ENCODE results near the gene HNRNPC. TPM values are rescaled to one million over a fixed set of nuclear protein-coding genes. Genes with fewer than 3 reads are reported as not detected.

The HNRNPC gene
- total and polyA plus RNA-seq, 2 experiments from 2014 or later: 584 to 674 TPM

- Histone ChIP-seq H3K9me3 (ENCODE audit: low read depth) (no peaks in the 10 kb centered on the region), H3K36me3 (ENCODE audit: low read depth) (no peaks in the 10 kb centered on the region), H3K9me2 (ENCODE audit: insufficient read depth) (no peaks in the 10 kb centered on the region), H3K4me1 (ENCODE audit: insufficient read depth) (no peaks in the 10 kb centered on the region), H3K4me3 (no peak overlapping the region), H3F3A (ENCODE audit: insufficient read depth) (no peaks in the 10 kb centered on the region), H3K27me3 (replicated peaks; ENCODE audit: insufficient read depth) (peaks cover 20% of the 10 kb centered on the region), H3K9ac (no peak overlapping the region), H2AFZ (no peak overlapping the region), H3K4me2 (ENCODE audit: unreplicated experiment) (no peak overlapping the region), H3K79me2 (ENCODE audit: insufficient read depth) (no peaks in the 10 kb centered on the region), H4K20me1 (ENCODE audit: insufficient read depth) (no peaks in the 10 kb centered on the region), H3K27ac (no peak overlapping the region)
- WGBS, 2 experiments (ENCODE audit: low coverage in 1 of 2, low lambda C conversion rate in 2 of 2, missing lambda C conversion rate in 2 of 2): 42 to 44% methylated on average over 4 of the region's 4 CpGs
- no peak for DNase-seq
- no peak for TF ChIP-seq EZH2phosphoT487 (IDR thresholded peaks at IDR 0.05; ENCODE audit: insufficient read depth, low read depth)
- TF ChIP-seq EZH2 (IDR thresholded peaks at IDR 0.05; ENCODE audit: insufficient read depth, poor library complexity, severe bottlenecking): no peak
- in situ Hi-C loops (cut with MboI): no loop called here
These were observed 105.4 kb downstream of the HNRNPC start for GRCh38 chr14:21163871-21164291.

- H3K4me1 ChIP-seq (ENCODE audit: insufficient read depth): no peaks in the 10 kb centered on the region
These were observed 107.2 kb downstream of the HNRNPC start for GRCh38 chr14:21162081-21162480.

GRCh38 chr14:21160061-21160610 is 109.1 kb downstream of the HNRNPC start:
- H3K9ac ChIP-seq: no peak overlapping the region
- H3K79me2 ChIP-seq (ENCODE audit: insufficient read depth): no peaks in the 10 kb centered on the region
- no peaks in the 10 kb centered on the region for H3K36me3 ChIP-seq (ENCODE audit: low read depth)
- no peaks in the 10 kb centered on the region for H4K20me1 ChIP-seq (ENCODE audit: insufficient read depth)
- in situ Hi-C loops (cut with MboI): no loop called here
- WGBS, 2 experiments (ENCODE audit: low coverage in 1 of 2, low lambda C conversion rate in 2 of 2, missing lambda C conversion rate in 2 of 2): 19 to 21% methylated on average over 4 of the region's 4 CpGs
- H3K4me2 ChIP-seq (ENCODE audit: unreplicated experiment): no peak overlapping the region
- H3K27ac ChIP-seq: no peak overlapping the region
- no peak overlapping the region for H3K4me3 ChIP-seq
- TF ChIP-seq EZH2phosphoT487 (IDR thresholded peaks at IDR 0.05; ENCODE audit: insufficient read depth, low read depth) (no peak), EZH2 (IDR thresholded peaks at IDR 0.05; ENCODE audit: insufficient read depth, poor library complexity, severe bottlenecking) (no peak)
- H3K9me3 ChIP-seq (ENCODE audit: low read depth): no peaks in the 10 kb centered on the region
- H3K4me1 ChIP-seq (ENCODE audit: insufficient read depth): no peaks in the 10 kb centered on the region
- H2AFZ ChIP-seq: no peak overlapping the region
- no peaks in the 10 kb centered on the region for H3K9me2 ChIP-seq (ENCODE audit: insufficient read depth)
- no peaks in the 10 kb centered on the region for H3F3A ChIP-seq (ENCODE audit: insufficient read depth)
- peaks cover 27% of the 10 kb centered on the region for H3K27me3 ChIP-seq (replicated peaks; ENCODE audit: insufficient read depth)
- no peak for DNase-seq

More at GRCh38 chr14:21162081-21162480, 107.2 kb downstream of the HNRNPC start:
- no peak overlapping the region for H3K4me2 ChIP-seq (ENCODE audit: unreplicated experiment)
- no peak overlapping the region for H3K4me3 ChIP-seq
- in situ Hi-C loops (cut with MboI): no loop called here
- H3F3A ChIP-seq (ENCODE audit: insufficient read depth): no peaks in the 10 kb centered on the region
- H3K9me2 ChIP-seq (ENCODE audit: insufficient read depth): no peaks in the 10 kb centered on the region
- DNase-seq: no peak
- H3K27me3 ChIP-seq (replicated peaks; ENCODE audit: insufficient read depth): peaks cover 24% of the 10 kb centered on the region
- TF ChIP-seq EZH2phosphoT487 (IDR thresholded peaks at IDR 0.05; ENCODE audit: insufficient read depth, low read depth): no peak
- no peak for TF ChIP-seq EZH2 (IDR thresholded peaks at IDR 0.05; ENCODE audit: insufficient read depth, poor library complexity, severe bottlenecking)
- H3K9ac ChIP-seq: no peak overlapping the region
- 44 to 50% methylated on average over 5 of the region's 5 CpGs for WGBS, 2 experiments (ENCODE audit: low coverage in 1 of 2, low lambda C conversion rate in 2 of 2, missing lambda C conversion rate in 2 of 2)
- H3K27ac ChIP-seq: no peak overlapping the region
- H3K36me3 ChIP-seq (ENCODE audit: low read depth): no peaks in the 10 kb centered on the region
- no peaks in the 10 kb centered on the region for H4K20me1 ChIP-seq (ENCODE audit: insufficient read depth)
- H2AFZ ChIP-seq: no peak overlapping the region
- H3K79me2 ChIP-seq (ENCODE audit: insufficient read depth): no peaks in the 10 kb centered on the region
- H3K9me3 ChIP-seq (ENCODE audit: low read depth): no peaks in the 10 kb centered on the region

Other genes with a start within 250 kb of the HNRNPC start
- 2.8 TPM in 1 of 2 replicates, not detected in the other for gene NDRG2, start 244.4 kb downstream of the HNRNPC start, total RNA-seq (2014; rRNA removed; shearing (Covaris generic))
- 0.28 and 0.85 TPM in 2 replicates for gene NDRG2, start 244.4 kb downstream of the HNRNPC start, polyA plus RNA-seq (2016; fragmentation: Nextera tagmentation; extraction: Ambion mirVana)
- gene TPPP2, start 239.2 kb downstream of the HNRNPC start, total RNA-seq (2014; rRNA removed; shearing (Covaris generic)): not detected in 2 replicates
- not detected in 2 replicates for gene TPPP2, start 239.2 kb downstream of the HNRNPC start, polyA plus RNA-seq (2016; fragmentation: Nextera tagmentation; extraction: Ambion mirVana)
- not detected in 2 replicates for gene RNASE13, start 234.6 kb downstream of the HNRNPC start, total RNA-seq (2014; rRNA removed; shearing (Covaris generic))
- gene RNASE13, start 234.6 kb downstream of the HNRNPC start, polyA plus RNA-seq (2016; fragmentation: Nextera tagmentation; extraction: Ambion mirVana): not detected in 2 replicates
- gene RNASE7, start 227.1 kb downstream of the HNRNPC start, total RNA-seq (2014; rRNA removed; shearing (Covaris generic)): not detected in 2 replicates
- gene RNASE7, start 227.1 kb downstream of the HNRNPC start, polyA plus RNA-seq (2016; fragmentation: Nextera tagmentation; extraction: Ambion mirVana): not detected in 2 replicates
- not detected in 2 replicates for gene RNASE8, start 211.6 kb downstream of the HNRNPC start, total RNA-seq (2014; rRNA removed; shearing (Covaris generic))
- gene RNASE8, start 211.6 kb downstream of the HNRNPC start, polyA plus RNA-seq (2016; fragmentation: Nextera tagmentation; extraction: Ambion mirVana): not detected in 2 replicates
- gene ARHGEF40, start 199.1 kb downstream of the HNRNPC start, total RNA-seq (2014; rRNA removed; shearing (Covaris generic)): 56.6 and 68.3 TPM in 2 replicates
- gene ARHGEF40, start 199.1 kb downstream of the HNRNPC start, polyA plus RNA-seq (2016; fragmentation: Nextera tagmentation; extraction: Ambion mirVana): 22.4 and 23.9 TPM in 2 replicates
- gene ZNF219, start 170.8 kb downstream of the HNRNPC start, total RNA-seq (2014; rRNA removed; shearing (Covaris generic)): 15.9 and 24.0 TPM in 2 replicates
- 1.6 and 1.8 TPM in 2 replicates for gene ZNF219, start 170.8 kb downstream of the HNRNPC start, polyA plus RNA-seq (2016; fragmentation: Nextera tagmentation; extraction: Ambion mirVana)
- gene TMEM253, start 168.4 kb downstream of the HNRNPC start, total RNA-seq (2014; rRNA removed; shearing (Covaris generic)): 0.97 TPM in 1 of 2 replicates, not detected in the other
- gene TMEM253, start 168.4 kb downstream of the HNRNPC start, polyA plus RNA-seq (2016; fragmentation: Nextera tagmentation; extraction: Ambion mirVana): 0.18 TPM in 1 of 2 replicates, not detected in the other
- gene OR5AU1, start 113.4 kb downstream of the HNRNPC start, total RNA-seq (2014; rRNA removed; shearing (Covaris generic)): not detected in 2 replicates
- gene OR5AU1, start 113.4 kb downstream of the HNRNPC start, polyA plus RNA-seq (2016; fragmentation: Nextera tagmentation; extraction: Ambion mirVana): not detected in 2 replicates
- gene RPGRIP1, start 10.6 kb upstream of the HNRNPC start, total RNA-seq (2014; rRNA removed; shearing (Covaris generic)): not detected in 2 replicates
- not detected in 2 replicates for gene RPGRIP1, start 10.6 kb upstream of the HNRNPC start, polyA plus RNA-seq (2016; fragmentation: Nextera tagmentation; extraction: Ambion mirVana)
- 56.9 and 61.7 TPM in 2 replicates for gene SUPT16H, start 114.6 kb upstream of the HNRNPC start, total RNA-seq (2014; rRNA removed; shearing (Covaris generic))
- gene SUPT16H, start 114.6 kb upstream of the HNRNPC start, polyA plus RNA-seq (2016; fragmentation: Nextera tagmentation; extraction: Ambion mirVana): 64.4 and 64.7 TPM in 2 replicates
- 32.8 and 35.9 TPM in 2 replicates for gene CHD8, start 186.7 kb upstream of the HNRNPC start, total RNA-seq (2014; rRNA removed; shearing (Covaris generic))
- 21.2 and 21.4 TPM in 2 replicates for gene CHD8, start 186.7 kb upstream of the HNRNPC start, polyA plus RNA-seq (2016; fragmentation: Nextera tagmentation; extraction: Ambion mirVana)
- gene RAB2B, start 207.5 kb upstream of the HNRNPC start, total RNA-seq (2014; rRNA removed; shearing (Covaris generic)): 21.1 and 31.6 TPM in 2 replicates
- gene RAB2B, start 207.5 kb upstream of the HNRNPC start, polyA plus RNA-seq (2016; fragmentation: Nextera tagmentation; extraction: Ambion mirVana): 14.7 and 15.6 TPM in 2 replicates
- 23.6 and 27.2 TPM in 2 replicates for gene TOX4, start 207.8 kb upstream of the HNRNPC start, total RNA-seq (2014; rRNA removed; shearing (Covaris generic))
- gene TOX4, start 207.8 kb upstream of the HNRNPC start, polyA plus RNA-seq (2016; fragmentation: Nextera tagmentation; extraction: Ambion mirVana): 74.2 TPM in 2 replicates
- 44.1 and 44.5 TPM in 2 replicates for gene METTL3, start 241.9 kb upstream of the HNRNPC start, total RNA-seq (2014; rRNA removed; shearing (Covaris generic))
- gene METTL3, start 241.9 kb upstream of the HNRNPC start, polyA plus RNA-seq (2016; fragmentation: Nextera tagmentation; extraction: Ambion mirVana): 25.6 and 28.6 TPM in 2 replicates